HCT116 (cell line): ENCODE measurements around the gene BBIP1.

Experiments used
- CTCF ChIP-seq, 3 experiments: fragments of 200-600 bp in 1 of 3; sonication (generic) in 1 of 3; IDR thresholded peaks in 2 of 3; conservative IDR thresholded peaks in 1 of 3; 2 replicates each; pipeline ENCODE4 v1.5.1; 2012 to 2017; ENCODE audit warnings: low read depth in 2 of 3, low read length in 2 of 3, antibody characterized with exemption in 1 of 3, borderline replicate concordance in 1 of 3, control low read depth in 1 of 3, mild to moderate bottlenecking in 1 of 3, mixed read lengths in 1 of 3, mixed run types in 1 of 3, moderate library complexity in 1 of 3; ENCODE audit not compliant: insufficient read depth in 1 of 3
- EGR1 ChIP-seq: IDR thresholded peaks from 2 replicates; pipeline ENCODE4 v1.6.1; 2012; ENCODE audit warnings: low read depth
- POLR2A ChIP-seq: IDR thresholded peaks from 2 replicates; pipeline ENCODE4 v1.7.0; 2011; ENCODE audit warnings: borderline replicate concordance; ENCODE audit not compliant: insufficient read depth, insufficient read length; ENCODE audit errors: extremely low read depth
- SP1 ChIP-seq: IDR thresholded peaks from 2 replicates; pipeline ENCODE4 v1.6.1; 2012; ENCODE audit warnings: low read depth
- ZNF274 ChIP-seq: fragments of 200-500 bp; sonication (Bioruptor generic); IDR thresholded peaks from 2 replicates; pipeline ENCODE4 v1.6.1; 2014; ENCODE audit warnings: mild to moderate bottlenecking, low read depth, low read length, inconsistent platforms

- no peak for TF ChIP-seq POLR2A
- no peak for TF ChIP-seq EGR1
- TF ChIP-seq ZNF274 = no peak
- no peak for TF ChIP-seq SP1
- no peak for TF ChIP-seq CTCF (IDR thresholded peaks at IDR 0.05 in 2 of 3, conservative IDR thresholded peaks at IDR 0.05 in 1 of 3; ENCODE audit: borderline replicate concordance in 1 of 3, insufficient read depth in 1 of 3, low read depth in 2 of 3, low read length in 2 of 3)
Measured at GRCh38 chr10:110859206-110859972, 59.6 kb downstream of the BBIP1 start.
